ENCODE results near the gene PREX1.

PREX1 gene

DNA sequence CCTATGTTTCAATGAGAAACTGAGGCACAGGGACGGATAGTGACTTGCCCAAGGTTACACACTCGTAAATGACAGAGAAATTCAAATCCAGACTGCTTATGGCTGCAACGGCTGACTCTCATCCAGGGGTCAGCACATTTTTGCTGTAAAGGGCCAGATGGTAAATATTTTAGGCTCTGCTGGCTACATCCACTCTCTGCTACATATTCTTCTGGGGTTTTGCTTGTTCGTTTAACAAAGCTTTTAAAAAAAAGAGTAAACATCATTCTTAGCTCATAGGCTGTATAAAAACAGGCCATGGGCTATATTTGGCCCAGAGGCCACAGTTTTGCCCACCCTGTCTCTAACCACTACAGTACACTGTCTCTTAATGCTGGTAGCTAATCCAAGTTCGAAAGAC is 103.4 kb downstream of the PREX1 start:
- no peaks in the 10 kb centered on the region for H3K27me3 ChIP-seq (ENCODE audit: insufficient read depth, poor library complexity, severe bottlenecking)
- DNase-seq (ENCODE audit: low read depth in 1 of 2, low spot score in 1 of 2), result no peak
- no peak for TF ChIP-seq GABPA (IDR thresholded peaks at IDR 0.05; ENCODE audit: low read depth)
- TF ChIP-seq CTCF (IDR thresholded peaks at IDR 0.05; ENCODE audit: insufficient read depth, low read length), result no peak
- TF ChIP-seq, protein P1, sequence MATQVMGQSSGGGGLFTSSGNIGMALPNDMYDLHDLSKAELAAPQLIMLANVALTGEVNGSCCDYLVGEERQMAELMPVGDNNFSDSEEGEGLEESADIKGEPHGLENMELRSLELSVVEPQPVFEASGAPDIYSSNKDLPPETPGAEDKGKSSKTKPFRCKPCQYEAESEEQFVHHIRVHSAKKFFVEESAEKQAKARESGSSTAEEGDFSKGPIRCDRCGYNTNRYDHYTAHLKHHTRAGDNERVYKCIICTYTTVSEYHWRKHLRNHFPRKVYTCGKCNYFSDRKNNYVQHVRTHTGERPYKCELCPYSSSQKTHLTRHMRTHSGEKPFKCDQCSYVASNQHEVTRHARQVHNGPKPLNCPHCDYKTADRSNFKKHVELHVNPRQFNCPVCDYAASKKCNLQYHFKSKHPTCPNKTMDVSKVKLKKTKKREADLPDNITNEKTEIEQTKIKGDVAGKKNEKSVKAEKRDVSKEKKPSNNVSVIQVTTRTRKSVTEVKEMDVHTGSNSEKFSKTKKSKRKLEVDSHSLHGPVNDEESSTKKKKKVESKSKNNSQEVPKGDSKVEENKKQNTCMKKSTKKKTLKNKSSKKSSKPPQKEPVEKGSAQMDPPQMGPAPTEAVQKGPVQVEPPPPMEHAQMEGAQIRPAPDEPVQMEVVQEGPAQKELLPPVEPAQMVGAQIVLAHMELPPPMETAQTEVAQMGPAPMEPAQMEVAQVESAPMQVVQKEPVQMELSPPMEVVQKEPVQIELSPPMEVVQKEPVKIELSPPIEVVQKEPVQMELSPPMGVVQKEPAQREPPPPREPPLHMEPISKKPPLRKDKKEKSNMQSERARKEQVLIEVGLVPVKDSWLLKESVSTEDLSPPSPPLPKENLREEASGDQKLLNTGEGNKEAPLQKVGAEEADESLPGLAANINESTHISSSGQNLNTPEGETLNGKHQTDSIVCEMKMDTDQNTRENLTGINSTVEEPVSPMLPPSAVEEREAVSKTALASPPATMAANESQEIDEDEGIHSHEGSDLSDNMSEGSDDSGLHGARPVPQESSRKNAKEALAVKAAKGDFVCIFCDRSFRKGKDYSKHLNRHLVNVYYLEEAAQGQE (IDR thresholded peaks at IDR 0.05; ENCODE audit: insufficient replicate concordance, low read depth), result no peak
- TF ChIP-seq POLR2AphosphoS5 (IDR thresholded peaks at IDR 0.05; ENCODE audit: low read depth), result no peak
- no peak for TF ChIP-seq SPI1 (IDR thresholded peaks at IDR 0.05; ENCODE audit: borderline replicate concordance, low read depth)
- H3K4me3 ChIP-seq (replicated peaks; ENCODE audit: insufficient read depth, low read length), result no peak overlapping the region
- peak overlapping the region; percentile 83 for H3K27ac ChIP-seq (replicated peaks)

GRCh38 chr20:48723308-48724264 is 104.2 kb downstream of the PREX1 start:
- Histone ChIP-seq H3K27me3 (ENCODE audit: insufficient read depth, poor library complexity, severe bottlenecking) (no peaks in the 10 kb centered on the region), H3K4me3 (replicated peaks; ENCODE audit: insufficient read depth, low read length) (no peak overlapping the region), H3K27ac (replicated peaks) (peak overlapping the region; percentile 83)
- TF ChIP-seq GABPA (IDR thresholded peaks at IDR 0.05; ENCODE audit: low read depth) (no peak), SPI1 (IDR thresholded peaks at IDR 0.05; ENCODE audit: borderline replicate concordance, low read depth) (peak; percentile 53; the same call in 1 of the 2 replicates), CTCF (IDR thresholded peaks at IDR 0.05; ENCODE audit: insufficient read depth, low read length) (peak; percentile 34), POLR2AphosphoS5 (IDR thresholded peaks at IDR 0.05; ENCODE audit: low read depth) (no peak)
- TF ChIP-seq, protein P1 (IDR thresholded peaks at IDR 0.05; ENCODE audit: insufficient replicate concordance, low read depth), result no peak
- DNase-seq (ENCODE audit: low read depth in 1 of 2, low spot score in 1 of 2), result peak; percentile 87 to 88

DNA sequence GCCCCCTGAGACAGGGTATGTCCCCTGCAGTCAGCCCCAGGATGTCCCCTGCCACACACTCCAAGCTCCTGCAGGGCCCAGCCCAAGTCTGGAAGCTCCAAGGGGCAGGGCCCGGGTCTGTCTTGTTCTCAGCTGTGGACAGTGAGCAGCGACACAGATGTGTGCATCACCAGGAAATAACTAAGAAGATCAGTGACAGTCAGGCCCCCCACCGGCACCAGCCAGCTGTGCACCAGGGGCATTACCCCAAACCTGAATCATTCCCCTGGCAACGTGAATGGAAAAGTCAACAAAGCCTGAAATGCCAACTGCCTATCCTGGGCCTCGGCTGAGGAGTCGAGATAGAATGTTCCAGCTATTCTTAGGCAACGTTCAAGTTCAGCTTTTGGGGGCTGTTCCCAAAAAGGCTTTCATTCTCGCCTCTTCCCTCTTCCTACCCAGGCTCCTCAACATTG is 105.0 kb downstream of the PREX1 start:
- H3K4me3 ChIP-seq (replicated peaks; ENCODE audit: insufficient read depth, low read length), result no peak overlapping the region
- H3K27ac ChIP-seq (replicated peaks), result peak overlapping the region; percentile 83
- DNase-seq (ENCODE audit: low read depth in 1 of 2, low spot score in 1 of 2), result peak in 1 of 2 experiments; percentile 42
- TF ChIP-seq GABPA (IDR thresholded peaks at IDR 0.05; ENCODE audit: low read depth), result no peak
- TF ChIP-seq SPI1 (IDR thresholded peaks at IDR 0.05; ENCODE audit: borderline replicate concordance, low read depth), result no peak
- no peak for TF ChIP-seq POLR2AphosphoS5 (IDR thresholded peaks at IDR 0.05; ENCODE audit: low read depth)
- TF ChIP-seq, protein P1 (IDR thresholded peaks at IDR 0.05; ENCODE audit: insufficient replicate concordance, low read depth), result no peak
- no peak for TF ChIP-seq CTCF (IDR thresholded peaks at IDR 0.05; ENCODE audit: insufficient read depth, low read length)
- no peaks in the 10 kb centered on the region for H3K27me3 ChIP-seq (ENCODE audit: insufficient read depth, poor library complexity, severe bottlenecking)

All from HL-60 (cell line).